ENCODE results near the gene SLC13A3.

GRCh38 chr20:46586724-46587123 is 64.5 kb downstream of the SLC13A3 start:
- TF ChIP-seq CTCF (IDR thresholded peaks at IDR 0.05; ENCODE audit: insufficient read depth, low read length, poor library complexity, severe bottlenecking) (no peak), EZH2phosphoT487 (conservative IDR thresholded peaks at IDR 0.05; ENCODE audit: low read length) (no peak)
